Neural crest cell (in vitro differentiated cells): ENCODE measurements around the gene ALG12. TPM values are rescaled to one million over a fixed set of nuclear protein-coding genes. Genes with fewer than 3 reads are reported as not detected.

Experiments
- DNase-seq: peaks from one replicate; pipeline ENCODE4 v3.0.0; 2021; ENCODE audit warnings: low read depth, mixed read lengths, low spot score
- H3K27ac Mint-ChIP-seq: one replicate; pipeline ENCODE4 v1.8.0; 2021; ENCODE audit warnings: mild to moderate bottlenecking, mixed read lengths; ENCODE audit not compliant: unreplicated experiment
- H3K27me3 Mint-ChIP-seq: 2 replicates; pipeline ENCODE4 v1.8.0; 2021; ENCODE audit warnings: low read depth, mild to moderate bottlenecking, mixed read lengths
- H3K36me3 Mint-ChIP-seq: 2 replicates; pipeline ENCODE4 v1.8.0; 2021; ENCODE audit warnings: low read depth, mild to moderate bottlenecking, mixed read lengths
- H3K4me1 Mint-ChIP-seq: 2 replicates; pipeline ENCODE4 v1.8.0; 2021; ENCODE audit warnings: mixed read lengths
- H3K4me3 Mint-ChIP-seq: one replicate; pipeline ENCODE4 v1.8.0; 2021; ENCODE audit warnings: mild to moderate bottlenecking, mixed read lengths
- H3K9me3 Mint-ChIP-seq: 2 replicates; pipeline ENCODE4 v1.8.0; 2021; ENCODE audit warnings: mixed read lengths
- CTCF ChIP-seq: fragments of 200-600 bp; sonication (generic); conservative IDR thresholded peaks from 2 replicates; pipeline ENCODE4 v1.5.0; 2021; ENCODE audit warnings: antibody characterized with exemption, mild to moderate bottlenecking
- long read RNA-seq: library from polyadenylated mRNA; unstranded; transcript quantifications from one replicate; pipeline ENCODE4 v2.0.0, GENCODE V29; 2020
- total RNA-seq: library from RNA; stranded (reverse); gene quantifications from 2 replicates; pipeline ENCODE4 v1.2.1, GENCODE V29; 2021

Gene ALG12
- 21.2 and 24.7 TPM in 2 replicates for total RNA-seq
- long read RNA-seq, full-length matches to known transcripts: 2 of 3 reads
- long read RNA-seq, partial matches to known transcripts: 0 of 3 reads
- long read RNA-seq, other reads (novel, unspliced or antisense): 1 of 3 reads

DNA sequence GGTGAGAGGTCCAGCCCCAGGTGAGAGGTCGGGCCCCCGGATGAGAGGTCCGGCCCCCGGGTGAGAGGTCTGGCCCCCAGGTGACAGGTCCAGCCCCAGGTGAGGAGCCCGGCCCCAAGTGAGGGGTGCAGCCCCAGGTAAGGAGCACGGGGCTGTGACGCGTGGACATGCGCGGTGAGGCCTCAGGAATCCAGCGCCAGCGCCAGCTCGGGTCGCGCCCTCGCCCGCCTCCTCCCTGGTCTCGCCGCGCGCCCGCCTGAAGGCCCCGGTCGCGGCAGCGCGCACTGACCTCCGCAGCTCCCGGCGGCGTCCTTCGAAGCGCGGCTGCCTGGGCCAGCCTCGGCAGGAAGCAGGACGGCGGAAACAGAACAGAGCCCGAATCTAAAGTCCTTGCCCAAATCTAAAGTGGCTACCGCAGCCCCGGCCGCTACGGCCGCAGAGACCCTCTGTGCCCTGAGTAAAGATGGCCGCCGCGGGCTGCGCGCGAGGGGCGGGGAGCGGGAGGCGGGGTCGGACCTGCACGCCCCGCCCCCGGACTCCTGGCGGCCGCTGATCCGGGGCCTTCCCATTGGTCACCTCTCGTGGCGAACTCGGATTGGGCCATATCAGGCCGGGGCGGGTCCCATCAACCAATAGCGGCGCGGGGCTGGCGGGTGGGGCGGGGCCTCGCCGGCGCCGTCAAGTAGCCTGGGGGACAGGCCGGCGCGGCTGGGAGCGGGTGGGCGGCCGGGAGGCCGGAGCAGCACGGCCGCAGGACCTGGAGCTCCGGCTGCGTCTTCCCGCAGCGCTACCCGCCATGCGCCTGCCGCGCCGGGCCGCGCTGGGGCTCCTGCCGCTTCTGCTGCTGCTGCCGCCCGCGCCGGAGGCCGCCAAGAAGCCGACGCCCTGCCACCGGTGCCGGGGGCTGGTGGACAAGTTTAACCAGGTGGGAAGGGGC lies at the start of gene ALG12, which contains the start of gene CRELD2:
TSS of gene ALG12 (minus strand) at position 465 of the 937 bp plus-strand sequence. CDS start 4,673 bp downstream, outside the sequence.
TSS of gene CRELD2 (plus strand) at position 661 of the 937 bp plus-strand sequence. CDS start at position 797, 136 bp downstream.
- Mint-ChIP-seq H3K27me3 (no peaks in the 10 kb centered on the region), H3K36me3 (no peaks in the 10 kb centered on the region), H3K4me1 (peaks cover 8% of the 10 kb centered on the region), H3K27ac (peak within 1 kb of the TSS; percentile 62), H3K9me3 (no peaks in the 10 kb centered on the region), H3K4me3 (peak within 1 kb of the TSS; percentile 87)
- DNase-seq: peak; percentile 97
- no peak for TF ChIP-seq CTCF

- Mint-ChIP-seq H3K27ac (peak overlapping the region; percentile 30), H3K9me3 (no peaks in the 10 kb centered on the region), H3K4me3 (peak overlapping the region; percentile 62), H3K4me1 (peaks cover 11% of the 10 kb centered on the region), H3K36me3 (no peaks in the 10 kb centered on the region), H3K27me3 (peaks cover 12% of the 10 kb centered on the region)
- peak; percentile 8 for DNase-seq
- no peak for TF ChIP-seq CTCF
Observed at GRCh38 chr22:49967706-49968208, 49.5 kb upstream of the ALG12 start.

GRCh38 chr22:49966774-49967705 lies 48.8 kb upstream of the ALG12 start:
- H3K36me3 Mint-ChIP-seq: no peaks in the 10 kb centered on the region
- H3K4me1 Mint-ChIP-seq: peaks cover 11% of the 10 kb centered on the region
- no peaks in the 10 kb centered on the region for H3K9me3 Mint-ChIP-seq
- no peak overlapping the region for H3K27ac Mint-ChIP-seq
- no peak for TF ChIP-seq CTCF
- peaks cover 12% of the 10 kb centered on the region for H3K27me3 Mint-ChIP-seq
- peak overlapping the region; percentile 44 for H3K4me3 Mint-ChIP-seq
- peak; percentile 8 for DNase-seq

- no peaks in the 10 kb centered on the region for H3K9me3 Mint-ChIP-seq
- no peak overlapping the region for H3K27ac Mint-ChIP-seq
- DNase-seq: peak; percentile 1
- TF ChIP-seq CTCF: no peak
- no peaks in the 10 kb centered on the region for H3K36me3 Mint-ChIP-seq
- H3K4me1 Mint-ChIP-seq: peaks cover 11% of the 10 kb centered on the region
- peak overlapping the region; percentile 9 for H3K4me3 Mint-ChIP-seq
- H3K27me3 Mint-ChIP-seq: peaks cover 12% of the 10 kb centered on the region
Observed at GRCh38 chr22:49966041-49966773, 48.0 kb upstream of the ALG12 start.
